K562 (cell line): ENCODE data around the gene CRABP1. TPM values are rescaled to one million over a fixed set of nuclear protein-coding genes. Genes with fewer than 3 reads are reported as not detected.
A peak's percentile ranks its signal among the peaks of the same experiment; 100 is the strongest.

ENCODE experiments used
- ATAC-seq: fragments of 200-7000 bp; cut with Tn5 transposase; 3 replicates; pipeline ENCODE4 v1.9.1; 2020; ENCODE audit warnings: moderate library complexity
- BruUV-seq: library from RNA; stranded (reverse); fragments of 400-500 nt; replicated peaks from 2 replicates; lab custom pipeline; 2021; lab: Mats Ljungman, UMichigan
- CTCF ChIA-PET: fragments of 300-600 bp; formaldehyde crosslinking; extraction: SDS; loops from one replicate; lab custom pipeline; 2021; ENCODE audit warnings: low intra/inter-chr PET ratio; lab: Yijun Ruan, JAX
- POLR2A ChIA-PET: fragments of 300-600, 350-650 bp; sonication (Branson Sonifier 250); formaldehyde crosslinking; extraction: SDS; loops from one replicate; lab custom pipeline; 2021; ENCODE audit warnings: antibody characterized with exemption, inconsistent platforms; lab: Yijun Ruan, JAX
- DNase-seq, 4 experiments: peaks; one replicate each; pipeline versions ENCODE4 v3.0.0 to v3.0.0-alpha.2; 2011 to 2018; ENCODE audit warnings: low spot score in 3 of 4, mixed read lengths in 3 of 4; ENCODE audit errors: extremely low read depth in 1 of 4
- FAIRE-seq: peaks from 2 replicates; lab custom pipeline; 2011; peaks lifted over from hg19 to GRCh38; lab: Jason Lieb, UNC
- H2AFZ ChIP-seq: 2 replicates; pipeline ENCODE4 v1.6.0; 2011; ENCODE audit warnings: low read depth, low read length, control low read depth, inconsistent platforms
- H3K27ac ChIP-seq: fragments of 200-600 bp; 3 replicates; pipeline ENCODE4 v1.8.0; 2011; ENCODE audit warnings: low read depth, mild to moderate bottlenecking, control low read depth, inconsistent platforms, low read length, moderate library complexity, mixed read lengths; ENCODE audit errors: extremely low read depth
- H3K27me3 ChIP-seq, 2 experiments: fragments of 300-600 bp in 1 of 2; 2 replicates in 1 of 2; 3 replicates in 1 of 2; pipeline versions ENCODE4 v1.6.0 to v1.8.0; 2011; ENCODE audit warnings: inconsistent platforms in 2 of 2, low read length in 2 of 2, mild to moderate bottlenecking in 1 of 2, mixed read lengths in 1 of 2, moderate library complexity in 1 of 2; ENCODE audit not compliant: control insufficient read depth in 2 of 2, insufficient read depth in 2 of 2
- H3K36me3 ChIP-seq: fragments of 300-600 bp; 3 replicates; pipeline ENCODE4 v1.8.0; 2011; ENCODE audit warnings: mild to moderate bottlenecking, low read length, inconsistent platforms; ENCODE audit not compliant: control insufficient read depth, insufficient read depth
- H3K4me1 ChIP-seq, 2 experiments: fragments of 200-600 bp in 1 of 2; replicated peaks in 1 of 2; 2 replicates in 1 of 2; 3 replicates in 1 of 2; pipeline versions ENCODE4 v1.5.1 to v1.8.0; 2011; ENCODE audit warnings: inconsistent platforms in 2 of 2, low read length in 2 of 2, mild to moderate bottlenecking in 1 of 2, mixed read lengths in 1 of 2, moderate library complexity in 1 of 2; ENCODE audit not compliant: control insufficient read depth in 2 of 2, insufficient read depth in 2 of 2
- H3K4me2 ChIP-seq: 2 replicates; pipeline ENCODE4 v1.6.1; 2011; ENCODE audit warnings: low read length, control low read depth, inconsistent platforms, mixed read lengths; ENCODE audit not compliant: insufficient read depth
- H3K4me3 ChIP-seq: fragments of 200-600 bp; sonication (generic), shearing (Covaris generic); 2 replicates; pipeline ENCODE4 v1.5.1; 2016; ENCODE audit warnings: control low read depth, inconsistent platforms
- H3K79me2 ChIP-seq: fragments of 200-600 bp; 3 replicates; pipeline ENCODE4 v1.8.0; 2011; ENCODE audit warnings: low read length, inconsistent platforms; ENCODE audit not compliant: control insufficient read depth, insufficient read depth
- H3K9ac ChIP-seq, 2 experiments: 2 replicates each; pipeline versions ENCODE4 v1.6.0 to v1.6.1; 2011; ENCODE audit warnings: low read depth in 2 of 2, low read length in 2 of 2, control low read depth in 1 of 2, inconsistent platforms in 1 of 2, mild to moderate bottlenecking in 1 of 2, mixed read lengths in 1 of 2; ENCODE audit not compliant: insufficient read depth in 1 of 2
- H3K9me1 ChIP-seq: one replicate; pipeline ENCODE4 v1.6.0; 2011; ENCODE audit warnings: inconsistent platforms, mild to moderate bottlenecking, low read length, moderate library complexity; ENCODE audit not compliant: control insufficient read depth, insufficient read depth
- H3K9me3 ChIP-seq: replicated peaks from 2 replicates; pipeline ENCODE4 v1.5.1; 2011; ENCODE audit warnings: low read depth, low read length, inconsistent platforms; ENCODE audit not compliant: control insufficient read depth, insufficient read depth
- H4K20me1 ChIP-seq: replicated peaks from 2 replicates; pipeline ENCODE4 v1.6.1; 2011; ENCODE audit warnings: low read length, inconsistent platforms, mixed read lengths; ENCODE audit not compliant: control insufficient read depth, insufficient read depth
- ATF7 ChIP-seq: fragments of 450-650 bp; IDR thresholded peaks from 2 replicates; pipeline ENCODE4 v1.7.1; 2014; ENCODE audit warnings: mild to moderate bottlenecking, moderate library complexity
- BDP1 ChIP-seq: IDR thresholded peaks from 3 replicates; pipeline ENCODE4 v1.6.1; 2011; ENCODE audit not compliant: insufficient read length, insufficient read depth
- CBFB ChIP-seq: sonication (generic); formaldehyde crosslinking; IDR thresholded peaks from 2 replicates; pipeline ENCODE4 v1.4.0; 2020; ENCODE audit warnings: mild to moderate bottlenecking, missing genetic modification reagents
- IRF9 ChIP-seq: fragments of 450-650 bp; IDR thresholded peaks from 2 replicates; pipeline ENCODE4 v1.6.1; 2016; ENCODE audit warnings: missing biosample characterization, missing genetic modification characterization
- JUNB ChIP-seq: fragments of 450-650 bp; formaldehyde crosslinking; conservative IDR thresholded peaks from 2 replicates; pipeline ENCODE4 v1.4.0; 2020; ENCODE audit warnings: mild to moderate bottlenecking
- NFIC ChIP-seq: fragments of 450-650 bp; IDR thresholded peaks from 2 replicates; pipeline ENCODE4 v1.6.1; 2017; ENCODE audit warnings: mild to moderate bottlenecking, inconsistent platforms
- NUFIP1 ChIP-seq: fragments of 450-650 bp; IDR thresholded peaks from 2 replicates; pipeline ENCODE4 v1.6.1; 2018; ENCODE audit not compliant: partially characterized antibody
- SMAD3 ChIP-seq: fragments of 450-650 bp; formaldehyde crosslinking; conservative IDR thresholded peaks from 2 replicates; pipeline ENCODE4 v1.4.0; 2020; ENCODE audit warnings: mild to moderate bottlenecking
- TAF15 ChIP-seq: fragments of 200-400 bp; formaldehyde crosslinking; IDR thresholded peaks from 2 replicates; pipeline ENCODE4 v1.6.1; 2017; ENCODE audit warnings: mild to moderate bottlenecking, low read depth, low read length, moderate library complexity
- THRA ChIP-seq: fragments of 450-650 bp; IDR thresholded peaks from 2 replicates; pipeline ENCODE4 v1.6.1; 2017; ENCODE audit warnings: mild to moderate bottlenecking, moderate library complexity
- XRCC4 ChIP-seq: IDR thresholded peaks from one replicate; pipeline ENCODE4 v1.6.1; 2011; ENCODE audit not compliant: insufficient read depth, insufficient read length; ENCODE audit errors: extremely low read depth
- ZNF134 ChIP-seq: fragments of 250-450 bp; sonication (Bioruptor Pico); conservative IDR thresholded peaks from 2 replicates; pipeline ENCODE4 v1.4.0; 2020
- ZNF384 ChIP-seq: IDR thresholded peaks from 2 replicates; pipeline ENCODE4 v1.6.1; 2012; ENCODE audit warnings: low read depth, low read length, improper control_type of control experiment
- ZNF76 ChIP-seq: fragments of 250-450 bp; sonication (Bioruptor Pico); IDR thresholded peaks from 2 replicates; pipeline ENCODE4 v1.4.0; 2020; ENCODE audit warnings: mild to moderate bottlenecking, moderate library complexity, borderline replicate concordance
- WGBS: fragments of 100-300 bp; shearing (Covaris generic); methylation state at CpG from one replicate; pipeline ENCODE4 v1.1.6; 2016; ENCODE audit warnings: low coverage, mixed read lengths; ENCODE audit not compliant: insufficient coverage; ENCODE audit errors: missing lambda C conversion rate; 5-methylcytosine and 5-hydroxymethylcytosine counted together
- in situ Hi-C: fragments of 300-500 bp; cut with MboI; formaldehyde crosslinking; loops from 4 replicates; pipeline ENCODE4 v1.15.0; 2018; ENCODE audit warnings: inconsistent platforms, mixed read lengths
- intact Hi-C: fragments of 100-400 bp; cut with micrococcal nuclease; formaldehyde crosslinking; loops from 2 replicates; pipeline ENCODE4 v1.14.2; 2022
- polyA plus RNA-seq, 8 experiments: library from polyadenylated mRNA; depleted of rRNA in 4 of 8; stranded (reverse) in 5 of 8; unstranded in 3 of 8; fragments of >200 nt; fragmentation: Nextera tagmentation in 2 of 8; fragmentation: Illumina TruSeq in 1 of 8; extraction: Ambion mirVana in 2 of 8; extraction: Trizol in 1 of 8; gene quantifications; 2 replicates each; pipeline versions ENCODE4 v1.2.1 to v1.2.3, GENCODE V29; 2011 to 2014; ENCODE audit warnings: inconsistent platforms in 1 of 8, missing spikeins in 1 of 8
- total RNA-seq, 7 experiments: library from RNA; depleted of rRNA in 6 of 7; stranded (reverse); fragments of >200 nt in 6 of 7; fragmentation: Illumina TruSeq in 2 of 7; extraction: Trizol in 2 of 7; gene quantifications; 2 replicates each; pipeline versions ENCODE4 v1.2.1 to v1.2.3, GENCODE V29; 2011 to 2021; ENCODE audit warnings: low replicate concordance in 1 of 7

CRABP1 gene
- total and polyA plus RNA-seq, 9 of the 15 experiments (the other 6 are each of a cell fraction or from before 2014, with no cell fraction given): 0.60 TPM; not detected in 8

- Histone ChIP-seq H3K36me3 (no peaks in the 10 kb centered on the region), H3K79me2 (no peaks in the 10 kb centered on the region), H3K9me1 (peaks cover 7% of the 10 kb centered on the region), H3K27me3 (peaks cover 3 to 18% of the 10 kb centered on the region in 2 experiments; a peak in 3 of 5 replicates), H3K9me3 (no peaks in the 10 kb centered on the region), H3K4me1 (peaks cover 9 to 21% of the 10 kb centered on the region in 2 experiments; a peak in 4 of 5 replicates), H2AFZ (no peak overlapping the region), H3K9ac (no peak overlapping the region), H3K4me2 (no peak overlapping the region), H3K27ac (no peak overlapping the region), H4K20me1 (no peaks in the 10 kb centered on the region), H3K4me3 (no peak overlapping the region)
- no peak for TF ChIP-seq XRCC4
- TF ChIP-seq CBFB (CRISPR knock-in tag): no peak
- TF ChIP-seq NUFIP1: no peak
- in situ Hi-C loops: no loop called here
- ATAC-seq (no peak), FAIRE-seq (no peak), DNase-seq (no peak)
- intact Hi-C loops: no loop called here
- ChIA-PET CTCF (no interaction called here), POLR2A (interaction anchor here (0.6 to 1.3 kb wide), 4 partner anchors 9 to 36 kb away, joined by 3 to 5 read pairs (median 3); no protein-coding TSS in a partner anchor)
- BruUV-seq: no TSS peak
- 28% methylated on average over 5 of the region's 5 CpGs for WGBS
Observed at GRCh38 chr15:78320183-78320582, 20.0 kb upstream of the CRABP1 start.

- in situ Hi-C loops (no loop called here), intact Hi-C loops (no loop called here)
- Histone ChIP-seq H2AFZ (no peak overlapping the region), H3K9ac (peak overlapping the region in 1 of 2 experiments; percentile 63; a peak in 1 of 4 replicates), H3K79me2 (no peaks in the 10 kb centered on the region), H3K4me2 (no peak overlapping the region), H4K20me1 (no peaks in the 10 kb centered on the region), H3K27ac (no peak overlapping the region), H3K36me3 (no peaks in the 10 kb centered on the region), H3K4me1 (peaks cover 9 to 18% of the 10 kb centered on the region in 2 experiments; a peak in 4 of 5 replicates), H3K9me3 (no peaks in the 10 kb centered on the region), H3K4me3 (no peak overlapping the region), H3K9me1 (peaks cover 7% of the 10 kb centered on the region), H3K27me3 (peaks cover 3 to 25% of the 10 kb centered on the region in 2 experiments; a peak in 4 of 5 replicates)
- ChIA-PET POLR2A (interaction anchor here (0.6 to 1.9 kb wide), 5 partner anchors 8 to 413 kb away, joined by 3 to 6 read pairs (median 3); no protein-coding TSS in a partner anchor), CTCF (no interaction called here)
- TF ChIP-seq IRF9 (tag) (no peak), JUNB (CRISPR knock-in tag) (no peak), TAF15 (no peak), BDP1 (no peak), THRA (no peak), ATF7 (no peak), NFIC (no peak), ZNF76 (CRISPR knock-in tag) (no peak), ZNF384 (no peak), ZNF134 (CRISPR knock-in tag) (no peak), SMAD3 (CRISPR knock-in tag) (no peak)
- 28% methylated on average over 16 of the region's 17 CpGs for WGBS
- no peak for FAIRE-seq
- no peak for ATAC-seq
- BruUV-seq: no TSS peak
- DNase-seq: no peak
Observed at GRCh38 chr15:78321041-78321570, 19.0 kb upstream of the CRABP1 start.
